Gastroesophageal sphincter (tissue), 3 donors: ENCODE results near the gene VPS13A.
"Not testable (repeated sequence)": the region's sequence is repeated elsewhere in the genome, so short reads cannot be mapped to it uniquely, and the experiment has no call there.

Source experiments
- POLR2A ChIP-seq, 2 donors: fragments of 450-650 bp; IDR thresholded peaks; one replicate each; pipeline ENCODE4 v1.6.1; 2017; ENCODE audit warnings: antibody characterized with exemption in 2 of 2, mild to moderate bottlenecking in 2 of 2, moderate library complexity in 1 of 2
- TF ChIP-seq, protein P1 (sequence below), 4 experiments: fragments of 200-600 bp in 2 of 4; fragments of 450-650 bp in 2 of 4; sonication (generic) in 1 of 4; IDR thresholded peaks; one replicate each; pipeline ENCODE4 v1.5.1; 2017 to 2019; ENCODE audit warnings: antibody characterized with exemption in 4 of 4, mild to moderate bottlenecking in 2 of 4, moderate library complexity in 2 of 4

- TF ChIP-seq, protein P1, sequence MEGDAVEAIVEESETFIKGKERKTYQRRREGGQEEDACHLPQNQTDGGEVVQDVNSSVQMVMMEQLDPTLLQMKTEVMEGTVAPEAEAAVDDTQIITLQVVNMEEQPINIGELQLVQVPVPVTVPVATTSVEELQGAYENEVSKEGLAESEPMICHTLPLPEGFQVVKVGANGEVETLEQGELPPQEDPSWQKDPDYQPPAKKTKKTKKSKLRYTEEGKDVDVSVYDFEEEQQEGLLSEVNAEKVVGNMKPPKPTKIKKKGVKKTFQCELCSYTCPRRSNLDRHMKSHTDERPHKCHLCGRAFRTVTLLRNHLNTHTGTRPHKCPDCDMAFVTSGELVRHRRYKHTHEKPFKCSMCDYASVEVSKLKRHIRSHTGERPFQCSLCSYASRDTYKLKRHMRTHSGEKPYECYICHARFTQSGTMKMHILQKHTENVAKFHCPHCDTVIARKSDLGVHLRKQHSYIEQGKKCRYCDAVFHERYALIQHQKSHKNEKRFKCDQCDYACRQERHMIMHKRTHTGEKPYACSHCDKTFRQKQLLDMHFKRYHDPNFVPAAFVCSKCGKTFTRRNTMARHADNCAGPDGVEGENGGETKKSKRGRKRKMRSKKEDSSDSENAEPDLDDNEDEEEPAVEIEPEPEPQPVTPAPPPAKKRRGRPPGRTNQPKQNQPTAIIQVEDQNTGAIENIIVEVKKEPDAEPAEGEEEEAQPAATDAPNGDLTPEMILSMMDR (IDR thresholded peaks at IDR 0.05), result not testable (repeated sequence)
- not testable (repeated sequence) for TF ChIP-seq POLR2A (IDR thresholded peaks at IDR 0.05)
Observed at GRCh38 chr9:77398581-77398980, 221.2 kb downstream of the VPS13A start.
